GM23338 (cell line): ENCODE results near the gene TDO2. TPM values are rescaled to one million over a fixed set of nuclear protein-coding genes. Genes with fewer than 3 reads are reported as not detected.

Experiments used
- ATAC-seq: fragments of 200-7000 bp; cut with Tn5 transposase; 3 replicates; pipeline ENCODE4 v1.9.1; 2020
- DNase-seq: peaks from one replicate; pipeline ENCODE4 v3.0.0-alpha.2; 2015; ENCODE audit warnings: low spot score
- H2AFZ ChIP-seq: fragments of 200-600 bp; sonication (generic); 2 replicates; pipeline ENCODE4 v1.8.0; 2016; ENCODE audit warnings: antibody characterized with exemption, mild to moderate bottlenecking, moderate library complexity
- H3F3A ChIP-seq: fragments of 200-600 bp; sonication (generic); replicated peaks from 2 replicates; pipeline ENCODE4 v1.8.0; 2017; ENCODE audit warnings: antibody characterized with exemption, mixed run types, low read depth
- H3K27ac ChIP-seq: fragments of 200-600 bp; sonication (generic); 2 replicates; pipeline ENCODE4 v1.6.1; 2016; ENCODE audit warnings: low read depth
- H3K27me3 ChIP-seq: fragments of 200-600 bp; sonication (generic); 2 replicates; pipeline ENCODE4 v1.8.0; 2016; ENCODE audit warnings: mild to moderate bottlenecking, mixed run types, moderate library complexity; ENCODE audit not compliant: insufficient read depth
- H3K36me3 ChIP-seq: fragments of 200-600 bp; sonication (generic); 2 replicates; pipeline ENCODE4 v1.8.0; 2016; ENCODE audit warnings: mild to moderate bottlenecking; ENCODE audit not compliant: insufficient read depth
- H3K4me1 ChIP-seq: fragments of 200-600 bp; sonication (generic); 2 replicates; pipeline ENCODE4 v1.8.0; 2016; ENCODE audit warnings: mild to moderate bottlenecking, moderate library complexity; ENCODE audit not compliant: insufficient read depth
- H3K4me2 ChIP-seq: fragments of 200-600 bp; sonication (generic); 2 replicates; pipeline ENCODE4 v1.7.1; 2017; ENCODE audit warnings: mixed run types
- H3K4me3 ChIP-seq: fragments of 200-600 bp; sonication (generic); 2 replicates; pipeline ENCODE4 v1.6.1; 2016; ENCODE audit warnings: mixed run types
- H3K79me2 ChIP-seq: fragments of 200-600 bp; sonication (generic); replicated peaks from 2 replicates; pipeline ENCODE4 v1.8.0; 2017; ENCODE audit warnings: mild to moderate bottlenecking; ENCODE audit not compliant: insufficient read depth
- H3K9me2 ChIP-seq: fragments of 200-600 bp; sonication (generic); 2 replicates; pipeline ENCODE4 v1.8.0; 2017; ENCODE audit not compliant: insufficient read depth
- H4K20me1 ChIP-seq: fragments of 200-600 bp; sonication (generic); replicated peaks from 2 replicates; pipeline ENCODE4 v1.8.0; 2017; ENCODE audit warnings: mild to moderate bottlenecking; ENCODE audit not compliant: insufficient read depth
- H3K27ac Mint-ChIP-seq: 2 replicates; pipeline ENCODE4 v1.8.0; 2020; ENCODE audit warnings: inconsistent platforms, mild to moderate bottlenecking, moderate library complexity, mixed read lengths
- H3K27me3 Mint-ChIP-seq: 3 replicates; pipeline ENCODE4 v1.8.0; 2022; ENCODE audit warnings: low read depth, mild to moderate bottlenecking, moderate library complexity, mixed read lengths, inconsistent platforms; ENCODE audit not compliant: insufficient read depth, poor library complexity
- H3K36me3 Mint-ChIP-seq: 3 replicates; pipeline ENCODE4 v1.8.0; 2021; ENCODE audit warnings: low read depth, mild to moderate bottlenecking, inconsistent platforms, moderate library complexity, mixed read lengths
- H3K4me1 Mint-ChIP-seq: 3 replicates; pipeline ENCODE4 v1.8.0; 2020; ENCODE audit warnings: mild to moderate bottlenecking, inconsistent platforms, mixed read lengths
- H3K4me3 Mint-ChIP-seq: 3 replicates; pipeline ENCODE4 v1.8.0; 2021; ENCODE audit warnings: moderate library complexity, mild to moderate bottlenecking, inconsistent platforms, mixed read lengths
- H3K9me3 Mint-ChIP-seq: 3 replicates; pipeline ENCODE4 v1.8.0; 2020; ENCODE audit warnings: moderate library complexity, mild to moderate bottlenecking, inconsistent platforms, mixed read lengths
- CREB1 ChIP-seq: fragments of 250-450 bp; sonication (Bioruptor Pico); IDR thresholded peaks from 2 replicates; pipeline ENCODE4 v1.5.0; 2020; ENCODE audit warnings: low read depth, mild to moderate bottlenecking, moderate library complexity
- ETS1 ChIP-seq: IDR thresholded peaks from 2 replicates; pipeline ENCODE4 v1.6.1; 2016; ENCODE audit warnings: antibody characterized with exemption
- EZH2 ChIP-seq: fragments of 200-600 bp; sonication (generic); IDR thresholded peaks from one replicate; pipeline ENCODE4 v1.8.0; 2017; ENCODE audit warnings: antibody characterized with exemption, mild to moderate bottlenecking, low read depth; ENCODE audit not compliant: unreplicated experiment
- JUNB ChIP-seq: IDR thresholded peaks from one replicate; pipeline ENCODE4 v1.6.1; 2016; ENCODE audit warnings: antibody characterized with exemption; ENCODE audit not compliant: unreplicated experiment
- NANOG ChIP-seq: IDR thresholded peaks from 2 replicates; pipeline ENCODE4 v1.6.1; 2016; ENCODE audit warnings: antibody characterized with exemption, borderline replicate concordance
- POLR2AphosphoS5 ChIP-seq: IDR thresholded peaks from 2 replicates; pipeline ENCODE4 v1.6.1; 2016; ENCODE audit warnings: antibody characterized with exemption, low read depth
- REST ChIP-seq: IDR thresholded peaks from one replicate; pipeline ENCODE4 v1.6.1; 2018; ENCODE audit warnings: antibody characterized with exemption; ENCODE audit not compliant: unreplicated experiment
- STAT1 ChIP-seq: IDR thresholded peaks from one replicate; pipeline ENCODE4 v1.6.1; 2016; ENCODE audit warnings: antibody characterized with exemption; ENCODE audit not compliant: unreplicated experiment
- ZNF114 ChIP-seq: fragments of 250-450 bp; sonication (Bioruptor Pico); IDR thresholded peaks from 2 replicates; pipeline ENCODE4 v1.5.0; 2020; ENCODE audit warnings: mild to moderate bottlenecking, moderate library complexity
- ZNF331 ChIP-seq: fragments of 250-450 bp; sonication (Bioruptor Pico); IDR thresholded peaks from 2 replicates; pipeline ENCODE4 v1.5.0; 2020; ENCODE audit warnings: low read depth, mild to moderate bottlenecking, moderate library complexity
- polyA plus RNA-seq: library from polyadenylated mRNA; unstranded; fragments of >200 nt; fragmentation: Nextera tagmentation; extraction: Ambion mirVana; gene quantifications from 2 replicates; pipeline ENCODE4 v1.2.1, GENCODE V29; 2016
- total RNA-seq: library from RNA; depleted of rRNA; stranded (reverse); fragments of >200 nt; shearing (Covaris generic); gene quantifications from 2 replicates; pipeline ENCODE4 v1.2.3, GENCODE V29; 2014

TDO2 gene
- total and polyA plus RNA-seq, 2 experiments from 2014 or later: 0.10 TPM; not detected in 1

GRCh38 chr4:155881555-155881954, 21.9 kb upstream of the TDO2 start (continued):
- TF ChIP-seq REST (no peak), CREB1 (CRISPR knock-in tag) (no peak), ETS1 (no peak), ZNF331 (no peak), POLR2AphosphoS5 (no peak), EZH2 (no peak), NANOG (no peak), JUNB (no peak)

- no peak overlapping the region for H3K27ac Mint-ChIP-seq
- peaks cover 27% of the 10 kb centered on the region for H3K9me3 Mint-ChIP-seq
- H3K4me1 Mint-ChIP-seq: peaks cover 3% of the 10 kb centered on the region; the same call in 2 of the 3 replicates
- Histone ChIP-seq H3K4me1 (no peaks in the 10 kb centered on the region), H3F3A (no peaks in the 10 kb centered on the region), H3K79me2 (no peaks in the 10 kb centered on the region), H3K36me3 (no peaks in the 10 kb centered on the region), H3K9me2 (peaks cover 3% of the 10 kb centered on the region; the same call in 1 of the 2 replicates), H3K4me2 (no peak overlapping the region), H3K27ac (no peak overlapping the region), H2AFZ (no peak overlapping the region), H4K20me1 (no peaks in the 10 kb centered on the region), H3K4me3 (no peak overlapping the region), H3K27me3 (no peaks in the 10 kb centered on the region)
- no peaks in the 10 kb centered on the region for H3K27me3 Mint-ChIP-seq
- ATAC-seq (no peak), DNase-seq (no peak)
- TF ChIP-seq STAT1 (no peak), ZNF114 (CRISPR knock-in tag) (no peak), EZH2 (no peak), ETS1 (no peak), POLR2AphosphoS5 (no peak), NANOG (no peak)
- H3K36me3 Mint-ChIP-seq: peaks cover 23% of the 10 kb centered on the region
- H3K4me3 Mint-ChIP-seq: no peak overlapping the region
Measured at GRCh38 chr4:155883895-155884294, 19.6 kb upstream of the TDO2 start.
